Metanephros (tissue), 2 donors: Measurements from ENCODE around the gene FOXR2. TPM values are rescaled to one million over a fixed set of nuclear protein-coding genes. Genes with fewer than 3 reads are reported as not detected.

Experiments used
- small RNA-seq: library from RNA; depleted of rRNA; stranded (forward); fragments of <200 nt; gene quantifications from one replicate; pipeline ENCODE3, GENCODE V24; 2014; ENCODE audit warnings: low replicate concordance
- total RNA-seq: library from RNA; depleted of rRNA; stranded (reverse); fragments of >200 nt; gene quantifications from one replicate; pipeline ENCODE4 v1.2.3, GENCODE V29; 2014

The FOXR2 gene, protein sequence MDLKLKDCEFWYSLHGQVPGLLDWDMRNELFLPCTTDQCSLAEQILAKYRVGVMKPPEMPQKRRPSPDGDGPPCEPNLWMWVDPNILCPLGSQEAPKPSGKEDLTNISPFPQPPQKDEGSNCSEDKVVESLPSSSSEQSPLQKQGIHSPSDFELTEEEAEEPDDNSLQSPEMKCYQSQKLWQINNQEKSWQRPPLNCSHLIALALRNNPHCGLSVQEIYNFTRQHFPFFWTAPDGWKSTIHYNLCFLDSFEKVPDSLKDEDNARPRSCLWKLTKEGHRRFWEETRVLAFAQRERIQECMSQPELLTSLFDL
- not detected for total RNA-seq

DNA sequence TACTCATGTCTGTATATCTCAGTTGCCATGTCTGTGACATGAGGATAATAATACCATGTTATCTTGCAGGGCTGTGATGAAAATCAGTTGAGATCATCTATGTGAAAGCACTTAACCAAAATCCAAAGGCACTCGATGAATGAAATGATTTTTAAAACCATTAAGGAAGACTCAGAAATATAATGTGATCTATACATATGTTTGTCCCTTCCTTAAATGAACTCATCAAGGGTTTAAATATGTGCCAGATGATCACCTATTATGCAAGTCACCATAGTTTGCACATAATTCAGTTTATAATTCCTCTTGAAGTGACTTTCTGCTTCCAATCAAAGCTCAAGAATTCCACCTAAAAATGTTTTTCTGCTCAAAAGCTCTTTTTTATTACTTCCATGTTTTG is at the start of gene FOXR2:
Gene FOXR2 (plus strand): TSS at position 301 of the 400 bp plus-strand sequence. CDS start 312 bp downstream, outside the sequence.

Small RNA genes lying within 50 kb of the gene (small RNA-seq; reads per million reads assigned to genes)
- gene RF00019, result not detected

Other genes with a start within 250 kb of the FOXR2 start
- gene MAGEH1, start 171.3 kb upstream of the FOXR2 start, total RNA-seq, result 66.7 TPM
- gene USP51, start 133.6 kb upstream of the FOXR2 start, total RNA-seq, result 7.6 TPM
- 52.8 TPM for gene RRAGB, start 94.3 kb downstream of the FOXR2 start, total RNA-seq